ENCODE data around the gene GPR52.

DNA sequence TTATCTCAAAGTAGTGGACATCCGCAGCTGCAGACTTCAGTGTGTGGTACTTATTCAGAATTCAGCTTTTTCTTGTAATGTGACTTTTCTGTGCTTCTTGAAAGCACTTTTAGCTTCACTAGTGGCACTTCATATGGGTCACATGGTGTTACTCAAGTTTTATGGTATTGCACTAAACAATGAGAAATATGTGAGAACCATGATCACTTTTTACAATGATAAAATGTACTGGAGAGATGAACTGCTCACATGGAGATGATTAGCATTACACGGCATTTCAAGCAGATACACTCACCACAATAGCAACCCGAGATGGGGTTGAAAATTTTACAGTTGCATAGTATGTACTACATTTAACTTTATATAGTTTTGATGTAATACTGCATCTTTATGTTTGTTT is 40.1 kb upstream of the GPR52 start:
- TF ChIP-seq, protein P1, sequence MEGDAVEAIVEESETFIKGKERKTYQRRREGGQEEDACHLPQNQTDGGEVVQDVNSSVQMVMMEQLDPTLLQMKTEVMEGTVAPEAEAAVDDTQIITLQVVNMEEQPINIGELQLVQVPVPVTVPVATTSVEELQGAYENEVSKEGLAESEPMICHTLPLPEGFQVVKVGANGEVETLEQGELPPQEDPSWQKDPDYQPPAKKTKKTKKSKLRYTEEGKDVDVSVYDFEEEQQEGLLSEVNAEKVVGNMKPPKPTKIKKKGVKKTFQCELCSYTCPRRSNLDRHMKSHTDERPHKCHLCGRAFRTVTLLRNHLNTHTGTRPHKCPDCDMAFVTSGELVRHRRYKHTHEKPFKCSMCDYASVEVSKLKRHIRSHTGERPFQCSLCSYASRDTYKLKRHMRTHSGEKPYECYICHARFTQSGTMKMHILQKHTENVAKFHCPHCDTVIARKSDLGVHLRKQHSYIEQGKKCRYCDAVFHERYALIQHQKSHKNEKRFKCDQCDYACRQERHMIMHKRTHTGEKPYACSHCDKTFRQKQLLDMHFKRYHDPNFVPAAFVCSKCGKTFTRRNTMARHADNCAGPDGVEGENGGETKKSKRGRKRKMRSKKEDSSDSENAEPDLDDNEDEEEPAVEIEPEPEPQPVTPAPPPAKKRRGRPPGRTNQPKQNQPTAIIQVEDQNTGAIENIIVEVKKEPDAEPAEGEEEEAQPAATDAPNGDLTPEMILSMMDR (IDR thresholded peaks at IDR 0.05): no peak
- no peak for TF ChIP-seq POLR2A (IDR thresholded peaks at IDR 0.05)

Measured in heart left ventricle (tissue), 13 donors.